Mesendoderm (in vitro differentiated cells): ENCODE results near the gene SKIL.

Experiments used
- DNase-seq: peaks from one replicate; pipeline ENCODE4 v3.0.0; 2013
- H2AK5ac ChIP-seq: 2 replicates; pipeline ENCODE4 v1.6.1; 2013; ENCODE audit warnings: low read length, inconsistent platforms
- H2BK120ac ChIP-seq: 2 replicates; pipeline ENCODE4 v1.6.1; 2013; ENCODE audit warnings: low read depth, mild to moderate bottlenecking, low read length, moderate library complexity, mixed read lengths
- H2BK15ac ChIP-seq: replicated peaks from 2 replicates; pipeline ENCODE4 v1.6.1; 2013; ENCODE audit warnings: low read depth, mild to moderate bottlenecking, moderate library complexity
- H2BK5ac ChIP-seq: 2 replicates; pipeline ENCODE4 v1.6.1; 2013; ENCODE audit warnings: low read length, inconsistent platforms
- H3K18ac ChIP-seq: 2 replicates; pipeline ENCODE4 v1.6.1; 2013; ENCODE audit warnings: mild to moderate bottlenecking, low read length, mixed read lengths
- H3K23ac ChIP-seq: one replicate; pipeline ENCODE4 v1.6.1; 2013; ENCODE audit warnings: low read length
- H3K27ac ChIP-seq: 2 replicates; pipeline ENCODE4 v1.5.1; 2013; ENCODE audit warnings: low read depth, mild to moderate bottlenecking, inconsistent platforms, low read length, moderate library complexity
- H3K27me3 ChIP-seq: 2 replicates; pipeline ENCODE4 v1.6.1; 2013; ENCODE audit warnings: low read length, control low read depth, mild to moderate bottlenecking, inconsistent platforms; ENCODE audit not compliant: insufficient read depth, poor library complexity
- H3K36me3 ChIP-seq: 2 replicates; pipeline ENCODE4 v1.6.1; 2013; ENCODE audit warnings: low read length, inconsistent platforms; ENCODE audit not compliant: control insufficient read depth, insufficient read depth
- H3K4ac ChIP-seq: one replicate; pipeline ENCODE4 v1.6.1; 2013; ENCODE audit warnings: low read depth, mild to moderate bottlenecking, low read length, moderate library complexity
- H3K4me1 ChIP-seq: 2 replicates; pipeline ENCODE4 v1.6.1; 2013; ENCODE audit warnings: low read depth, low read length, inconsistent platforms; ENCODE audit not compliant: control insufficient read depth
- H3K4me2 ChIP-seq: 2 replicates; pipeline ENCODE4 v1.6.1; 2013; ENCODE audit warnings: low read length
- H3K4me3 ChIP-seq: 2 replicates; pipeline ENCODE4 v1.5.1; 2013; ENCODE audit warnings: mild to moderate bottlenecking, low read length
- H3K56ac ChIP-seq: one replicate; pipeline ENCODE4 v1.6.1; 2013; ENCODE audit warnings: low read length
- H3K79me1 ChIP-seq: 2 replicates; pipeline ENCODE4 v1.6.1; 2013; ENCODE audit warnings: low read length, inconsistent platforms
- H3K79me2 ChIP-seq: 2 replicates; pipeline ENCODE4 v1.6.1; 2013; ENCODE audit warnings: mild to moderate bottlenecking, low read length; ENCODE audit not compliant: control insufficient read depth, insufficient read depth
- H3K9ac ChIP-seq: 2 replicates; pipeline ENCODE4 v1.6.1; 2013; ENCODE audit warnings: low read length, inconsistent platforms
- H4K5ac ChIP-seq: one replicate; pipeline ENCODE4 v1.6.1; 2013; ENCODE audit warnings: low read length
- H4K8ac ChIP-seq: one replicate; pipeline ENCODE4 v1.6.1; 2013; ENCODE audit warnings: low read depth, mild to moderate bottlenecking, control low read depth, low read length, moderate library complexity
- WGBS: extraction: QIAGEN DNeasy Blood & Tissue Kit; methylation state at CpG from one replicate; pipeline ENCODE4 v1.1.7; 2013; ENCODE audit warnings: low lambda C conversion rate, missing lambda C conversion rate; ENCODE audit not compliant: insufficient coverage; ENCODE audit errors: extremely low coverage; 5-methylcytosine and 5-hydroxymethylcytosine counted together

Gene SKIL

DNA sequence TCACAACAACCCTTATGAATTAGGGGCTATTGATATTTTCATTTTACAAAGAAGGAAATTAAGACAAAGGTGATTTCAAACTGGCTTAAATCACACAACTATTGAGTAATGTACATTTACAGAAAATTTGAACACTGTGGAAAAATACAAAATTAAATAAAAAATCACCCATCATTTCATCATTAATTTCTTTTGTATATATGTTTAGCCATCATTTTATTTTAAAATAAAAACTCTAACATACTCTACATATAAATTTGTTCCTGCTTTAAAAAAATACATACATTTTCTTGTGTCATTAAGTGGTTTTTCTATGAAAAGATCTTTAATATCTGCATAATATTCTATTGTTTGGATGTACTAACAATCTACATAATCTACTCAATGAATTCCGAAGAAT is 81.3 kb downstream of the SKIL start:
- H3K36me3 ChIP-seq: no peaks in the 10 kb centered on the region
- H3K79me1 ChIP-seq: no peaks in the 10 kb centered on the region
- H3K23ac ChIP-seq: no peak overlapping the region
- H3K27ac ChIP-seq: no peak overlapping the region
- H3K4ac ChIP-seq: no peak overlapping the region
- no peak overlapping the region for H4K8ac ChIP-seq
- no peak overlapping the region for H2BK5ac ChIP-seq
- H2BK120ac ChIP-seq: no peak overlapping the region
- WGBS: no CpG with 5 or more reads among the region's 1 CpG
- no peaks in the 10 kb centered on the region for H3K27me3 ChIP-seq
- H3K79me2 ChIP-seq: no peaks in the 10 kb centered on the region
- H2BK15ac ChIP-seq: no peak overlapping the region
- H3K9ac ChIP-seq: no peak overlapping the region
- H2AK5ac ChIP-seq: no peak overlapping the region
- DNase-seq: no peak
- no peak overlapping the region for H3K4me3 ChIP-seq
- H3K4me1 ChIP-seq: no peaks in the 10 kb centered on the region
- no peak overlapping the region for H3K56ac ChIP-seq
- H4K5ac ChIP-seq: no peak overlapping the region
- no peak overlapping the region for H3K4me2 ChIP-seq
- no peak overlapping the region for H3K18ac ChIP-seq

DNA sequence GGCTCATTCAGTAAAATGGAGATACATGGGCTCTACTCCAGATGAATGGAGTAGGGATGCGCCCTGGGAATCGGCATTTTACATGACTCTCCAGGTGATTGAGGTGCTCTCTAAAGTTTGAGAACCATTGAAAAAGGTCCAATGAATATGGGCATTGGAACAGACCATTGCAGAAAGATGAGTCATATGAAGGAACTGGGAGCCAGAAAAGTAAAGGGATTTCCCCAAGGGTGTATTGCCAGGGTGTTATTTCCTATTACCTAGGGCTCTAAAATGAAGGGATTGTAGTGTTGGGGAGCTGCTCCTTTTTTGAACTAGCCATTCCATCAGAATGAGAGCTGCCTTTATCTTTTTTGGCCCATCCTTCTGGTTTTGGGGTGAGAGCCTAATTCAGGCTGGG is 82.8 kb downstream of the SKIL start:
- H4K5ac ChIP-seq: no peak overlapping the region
- no peak overlapping the region for H2BK120ac ChIP-seq
- no peak overlapping the region for H3K27ac ChIP-seq
- no peak overlapping the region for H2BK15ac ChIP-seq
- DNase-seq: no peak
- no peak overlapping the region for H2AK5ac ChIP-seq
- H2BK5ac ChIP-seq: no peak overlapping the region
- no peak overlapping the region for H3K23ac ChIP-seq
- no peaks in the 10 kb centered on the region for H3K36me3 ChIP-seq
- no peaks in the 10 kb centered on the region for H3K79me2 ChIP-seq
- H3K4me2 ChIP-seq: no peak overlapping the region
- no peak overlapping the region for H3K18ac ChIP-seq
- no peak overlapping the region for H3K9ac ChIP-seq
- H3K79me1 ChIP-seq: no peaks in the 10 kb centered on the region
- H4K8ac ChIP-seq: no peak overlapping the region
- H3K4me1 ChIP-seq: no peaks in the 10 kb centered on the region
- H3K4ac ChIP-seq: no peak overlapping the region
- no peak overlapping the region for H3K4me3 ChIP-seq
- H3K27me3 ChIP-seq: no peaks in the 10 kb centered on the region
- no CpG with 5 or more reads among the region's 2 CpGs for WGBS
- no peak overlapping the region for H3K56ac ChIP-seq

DNA sequence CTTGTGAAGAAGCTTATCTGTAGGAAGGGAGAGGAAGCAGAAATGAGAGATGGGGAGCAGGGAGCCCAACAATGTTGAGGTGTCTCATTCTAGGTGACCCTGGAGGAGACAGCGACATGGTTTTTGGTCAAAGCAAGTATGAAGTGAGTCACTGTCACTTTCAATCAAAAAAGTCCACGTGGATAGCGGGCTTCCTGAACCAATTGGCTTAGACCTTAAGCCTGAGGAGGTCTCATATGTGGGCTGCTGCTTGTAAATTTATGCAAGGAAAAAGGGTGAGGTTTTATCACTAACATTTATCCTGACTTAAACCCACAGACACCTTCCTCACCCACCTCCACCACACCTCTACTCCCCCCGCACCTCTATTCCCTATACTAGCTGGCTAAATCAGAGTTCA is 83.9 kb downstream of the SKIL start:
- no peak overlapping the region for H3K4ac ChIP-seq
- H2AK5ac ChIP-seq: no peak overlapping the region
- WGBS: no CpG with 5 or more reads among the region's 4 CpGs
- H2BK15ac ChIP-seq: no peak overlapping the region
- no peaks in the 10 kb centered on the region for H3K36me3 ChIP-seq
- H3K4me3 ChIP-seq: no peak overlapping the region
- H3K79me1 ChIP-seq: no peaks in the 10 kb centered on the region
- no peak overlapping the region for H4K8ac ChIP-seq
- H3K56ac ChIP-seq: no peak overlapping the region
- H4K5ac ChIP-seq: no peak overlapping the region
- H2BK120ac ChIP-seq: no peak overlapping the region
- H3K18ac ChIP-seq: no peak overlapping the region
- no peak overlapping the region for H2BK5ac ChIP-seq
- no peak for DNase-seq
- H3K23ac ChIP-seq: no peak overlapping the region
- H3K27ac ChIP-seq: no peak overlapping the region
- H3K4me1 ChIP-seq: no peaks in the 10 kb centered on the region
- H3K9ac ChIP-seq: no peak overlapping the region
- no peaks in the 10 kb centered on the region for H3K79me2 ChIP-seq
- no peaks in the 10 kb centered on the region for H3K27me3 ChIP-seq
- no peak overlapping the region for H3K4me2 ChIP-seq

DNA sequence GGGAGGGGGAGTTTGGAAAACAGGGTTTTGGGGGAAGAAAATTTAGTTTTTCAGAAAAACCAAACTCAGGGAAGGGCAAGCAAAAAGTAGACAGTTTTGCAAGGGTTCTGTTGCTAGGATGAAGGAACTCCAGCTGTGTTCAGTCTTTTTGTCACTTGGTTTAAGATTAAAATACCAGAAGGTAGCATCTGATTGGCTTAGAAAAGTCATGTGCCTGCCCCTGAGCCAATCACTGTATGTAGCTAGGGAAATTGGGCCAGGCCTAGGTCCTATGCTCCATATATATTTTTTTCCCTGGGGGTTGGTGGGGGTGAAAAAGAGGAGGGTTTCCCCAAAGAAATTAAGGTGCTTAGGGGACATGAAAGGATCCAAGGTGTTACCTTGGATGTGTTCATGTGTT is 85.4 kb downstream of the SKIL start:
- no peak overlapping the region for H2BK15ac ChIP-seq
- H3K4ac ChIP-seq: no peak overlapping the region
- H3K4me1 ChIP-seq: no peaks in the 10 kb centered on the region

DNA sequence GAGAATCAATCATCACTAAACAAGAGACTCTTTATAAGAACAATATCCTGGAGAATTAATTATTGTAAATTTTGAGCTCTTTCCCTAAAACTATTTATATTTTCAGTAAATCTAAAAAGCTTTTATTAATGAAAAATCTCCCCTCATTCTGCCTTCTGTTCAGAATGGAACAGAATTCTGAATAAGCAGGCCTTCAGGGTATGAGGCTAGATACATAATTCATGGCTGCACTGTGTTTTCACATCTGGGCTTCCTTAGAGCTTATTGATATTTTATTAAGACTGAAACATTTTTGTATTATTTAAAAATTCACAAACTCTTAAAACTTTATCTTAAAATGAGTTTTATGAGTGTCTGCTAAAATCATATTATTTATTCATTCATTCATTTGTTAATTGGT is 85.9 kb downstream of the SKIL start:
- no peak for DNase-seq
- Histone ChIP-seq H3K23ac (no peak overlapping the region), H2BK120ac (no peak overlapping the region), H2AK5ac (no peak overlapping the region), H3K79me1 (no peaks in the 10 kb centered on the region), H3K9ac (no peak overlapping the region), H3K18ac (no peak overlapping the region), H3K4me3 (no peak overlapping the region), H3K56ac (no peak overlapping the region), H3K36me3 (no peaks in the 10 kb centered on the region), H2BK5ac (no peak overlapping the region), H3K27ac (no peak overlapping the region), H2BK15ac (no peak overlapping the region), H3K4me1 (no peaks in the 10 kb centered on the region), H4K5ac (no peak overlapping the region), H3K4me2 (no peak overlapping the region), H4K8ac (no peak overlapping the region), H3K79me2 (no peaks in the 10 kb centered on the region), H3K4ac (no peak overlapping the region), H3K27me3 (no peaks in the 10 kb centered on the region)

More for the DNA sequence above, 85.4 kb downstream of the SKIL start:
- no peak overlapping the region for H3K56ac ChIP-seq
- no peak overlapping the region for H3K4me2 ChIP-seq
- no peaks in the 10 kb centered on the region for H3K79me1 ChIP-seq
- H3K79me2 ChIP-seq: no peaks in the 10 kb centered on the region
- H3K4me3 ChIP-seq: no peak overlapping the region
- no peak overlapping the region for H3K9ac ChIP-seq
- no peak overlapping the region for H3K23ac ChIP-seq
- H4K5ac ChIP-seq: no peak overlapping the region
- no peak for DNase-seq
- no peaks in the 10 kb centered on the region for H3K27me3 ChIP-seq
- H2AK5ac ChIP-seq: no peak overlapping the region
- no peak overlapping the region for H3K27ac ChIP-seq
- no peaks in the 10 kb centered on the region for H3K36me3 ChIP-seq
- no peak overlapping the region for H3K18ac ChIP-seq
- no peak overlapping the region for H2BK120ac ChIP-seq
- H2BK5ac ChIP-seq: no peak overlapping the region
- H4K8ac ChIP-seq: no peak overlapping the region
